Ectodermal cell (in vitro differentiated cells): Measurements from ENCODE around the gene IGFL2.
"Not testable (repeated sequence)": the region's sequence is repeated elsewhere in the genome, so short reads cannot be mapped to it uniquely, and the experiment has no call there.

ENCODE experiments used
- H3K27ac ChIP-seq: 2 replicates; pipeline ENCODE4 v1.7.0; 2013; ENCODE audit warnings: mild to moderate bottlenecking, low read depth, low read length; ENCODE audit not compliant: insufficient read depth, poor library complexity, severe bottlenecking
- H3K27me3 ChIP-seq: 2 replicates; pipeline ENCODE4 v1.7.0; 2013; ENCODE audit warnings: mild to moderate bottlenecking, low read length; ENCODE audit not compliant: insufficient read depth, control insufficient read depth, poor library complexity, severe bottlenecking
- H3K36me3 ChIP-seq: one replicate; pipeline ENCODE4 v1.7.0; 2013; ENCODE audit warnings: low read length; ENCODE audit not compliant: control insufficient read depth, insufficient read depth
- H3K4me1 ChIP-seq: one replicate; pipeline ENCODE4 v1.7.0; 2013; ENCODE audit warnings: low read length; ENCODE audit not compliant: control insufficient read depth, insufficient read depth
- H3K4me3 ChIP-seq: 2 replicates; pipeline ENCODE4 v1.7.0; 2013; ENCODE audit warnings: low read depth, low read length, control low read depth; ENCODE audit not compliant: insufficient read depth
- H3K9me3 ChIP-seq: 2 replicates; pipeline ENCODE4 v1.7.0; 2013; ENCODE audit warnings: mild to moderate bottlenecking, low read length, moderate library complexity; ENCODE audit not compliant: control insufficient read depth
- WGBS, 2 experiments: methylation state at CpG; one replicate each; pipeline ENCODE4 v1.1.7; 2013; ENCODE audit warnings: missing lambda C conversion rate in 2 of 2; 5-methylcytosine and 5-hydroxymethylcytosine counted together

The IGFL2 gene

GRCh38 chr19:46137915-46138473 lies 10.0 kb upstream of the IGFL2 start:
- no peak overlapping the region for H3K27ac ChIP-seq
- H3K27me3 ChIP-seq: no peaks in the 10 kb centered on the region
- no peaks in the 10 kb centered on the region for H3K36me3 ChIP-seq
- H3K4me3 ChIP-seq: no peak overlapping the region
- no peaks in the 10 kb centered on the region for H3K9me3 ChIP-seq
- WGBS, 2 experiments: 91 to 93% methylated on average over 4 of the region's 4 CpGs
- H3K4me1 ChIP-seq: peaks cover 5% of the 10 kb centered on the region

- Histone ChIP-seq H3K36me3 (no peaks in the 10 kb centered on the region), H3K27ac (no peak overlapping the region), H3K4me3 (no peak overlapping the region), H3K9me3 (no peaks in the 10 kb centered on the region), H3K4me1 (no peaks in the 10 kb centered on the region), H3K27me3 (no peaks in the 10 kb centered on the region)
- WGBS, 2 experiments: 88 to 89% methylated on average over 1 of the region's 1 CpG
These were observed 6.6 kb upstream of the IGFL2 start for GRCh38 chr19:46141421-46141820.

- no peaks in the 10 kb centered on the region for H3K36me3 ChIP-seq
- H3K27ac ChIP-seq: no peak overlapping the region
- no peaks in the 10 kb centered on the region for H3K27me3 ChIP-seq
- no peaks in the 10 kb centered on the region for H3K4me1 ChIP-seq
- H3K9me3 ChIP-seq: no peaks in the 10 kb centered on the region
- no peak overlapping the region for H3K4me3 ChIP-seq
- WGBS, 2 experiments: 78 to 80% methylated on average over 1 of the region's 4 CpGs
These were observed 5.7 kb upstream of the IGFL2 start for GRCh38 chr19:46142294-46142693.

- Histone ChIP-seq H3K9me3 (no peaks in the 10 kb centered on the region), H3K4me1 (no peaks in the 10 kb centered on the region), H3K36me3 (no peaks in the 10 kb centered on the region), H3K27me3 (no peaks in the 10 kb centered on the region), H3K4me3 (no peak overlapping the region), H3K27ac (no peak overlapping the region)
- WGBS, 2 experiments: 93 to 96% methylated on average over 3 of the region's 3 CpGs
These were observed 3.3 kb upstream of the IGFL2 start for GRCh38 chr19:46144756-46145155.

- H3K9me3 ChIP-seq: no peaks in the 10 kb centered on the region
- no peaks in the 10 kb centered on the region for H3K4me1 ChIP-seq
- H3K27me3 ChIP-seq: no peaks in the 10 kb centered on the region
- H3K27ac ChIP-seq: no peak overlapping the region
- H3K4me3 ChIP-seq: no peak overlapping the region
- 96% methylated on average over 8 of the region's 8 CpGs for WGBS, 2 experiments
- H3K36me3 ChIP-seq: no peaks in the 10 kb centered on the region
These were observed 785 bp upstream of the IGFL2 start for GRCh38 chr19:46147166-46147740.

- H3K9me3 ChIP-seq: no peaks in the 10 kb centered on the region
- no peaks in the 10 kb centered on the region for H3K36me3 ChIP-seq
- no peak overlapping the region for H3K27ac ChIP-seq
- no peaks in the 10 kb centered on the region for H3K27me3 ChIP-seq
- WGBS, 2 experiments: 89 to 96% methylated on average over 5 of the region's 5 CpGs
- H3K4me3 ChIP-seq: no peak overlapping the region
- no peaks in the 10 kb centered on the region for H3K4me1 ChIP-seq
These were observed 2.6 kb downstream of the IGFL2 start for GRCh38 chr19:46150606-46151005.

GRCh38 chr19:46155237-46155636 lies 7.2 kb downstream of the IGFL2 start:
- WGBS, 2 experiments: 90 to 92% methylated on average over 1 to 3 of the region's 3 CpGs
- Histone ChIP-seq H3K9me3 (no peaks in the 10 kb centered on the region), H3K36me3 (no peaks in the 10 kb centered on the region), H3K4me3 (no peak overlapping the region), H3K4me1 (no peaks in the 10 kb centered on the region), H3K27me3 (no peaks in the 10 kb centered on the region), H3K27ac (no peak overlapping the region)

GRCh38 chr19:46159418-46160232 lies 11.6 kb downstream of the IGFL2 start:
- H3K27ac ChIP-seq: no peak overlapping the region
- WGBS, 2 experiments: 85 to 86% methylated on average over 4 of the region's 4 CpGs
- no peaks in the 10 kb centered on the region for H3K36me3 ChIP-seq
- H3K4me1 ChIP-seq: no peaks in the 10 kb centered on the region
- H3K4me3 ChIP-seq: no peak overlapping the region
- H3K27me3 ChIP-seq: no peaks in the 10 kb centered on the region
- H3K9me3 ChIP-seq: peaks cover 2% of the 10 kb centered on the region

- Histone ChIP-seq H3K36me3 (no peaks in the 10 kb centered on the region), H3K9me3 (peaks cover 2% of the 10 kb centered on the region), H3K27me3 (no peaks in the 10 kb centered on the region), H3K27ac (no peak overlapping the region), H3K4me1 (no peaks in the 10 kb centered on the region), H3K4me3 (no peak overlapping the region)
- 94 to 96% methylated on average over 7 of the region's 7 CpGs for WGBS, 2 experiments
These were observed 12.3 kb downstream of the IGFL2 start for GRCh38 chr19:46160233-46160775.

GRCh38 chr19:46161642-46162257 lies 13.7 kb downstream of the IGFL2 start:
- H3K27ac ChIP-seq, H3K4me1 ChIP-seq, H3K27me3 ChIP-seq, H3K9me3 ChIP-seq, H3K4me3 ChIP-seq, H3K36me3 ChIP-seq: not testable (repeated sequence)
- WGBS, 2 experiments: 86 to 100% methylated on average over 1 of the region's 2 CpGs
